ENCODE measurements around the gene PPP1R12B.
"Not testable (repeated sequence)": the region's sequence is repeated elsewhere in the genome, so short reads cannot be mapped to it uniquely, and the experiment has no call there.

Gene PPP1R12B

GRCh38 chr1:202540858-202541257 is 192.4 kb downstream of the PPP1R12B start:
- not testable (repeated sequence) for H3K36me3 ChIP-seq (ENCODE audit: insufficient read depth, low read length); H3K9me3 ChIP-seq (ENCODE audit: insufficient read depth, low read depth, low read length); H3K27ac ChIP-seq (ENCODE audit: low read depth, low read length); H3K4me3 ChIP-seq (ENCODE audit: low read length); H3K9ac ChIP-seq (ENCODE audit: low read depth, low read length); H3K27me3 ChIP-seq (ENCODE audit: insufficient read depth, low read length)
- H3K4me1 ChIP-seq (ENCODE audit: insufficient read depth, low read length), result peaks cover 14% of the 10 kb centered on the region
- 91% methylated on average over 2 of the region's 2 CpGs for WGBS

GRCh38 chr1:202542415-202542814 is 193.9 kb downstream of the PPP1R12B start:
- H3K4me3 ChIP-seq (ENCODE audit: low read length); H3K27me3 ChIP-seq (ENCODE audit: insufficient read depth, low read length); H3K27ac ChIP-seq (ENCODE audit: low read depth, low read length); H3K36me3 ChIP-seq (ENCODE audit: insufficient read depth, low read length); H3K9ac ChIP-seq (ENCODE audit: low read depth, low read length); H3K9me3 ChIP-seq (ENCODE audit: insufficient read depth, low read depth, low read length): not testable (repeated sequence)
- H3K4me1 ChIP-seq (ENCODE audit: insufficient read depth, low read length), result peaks cover 14% of the 10 kb centered on the region

- H3K9ac ChIP-seq (ENCODE audit: low read depth, low read length); H3K27me3 ChIP-seq (ENCODE audit: insufficient read depth, low read length); H3K4me3 ChIP-seq (ENCODE audit: low read length); H3K9me3 ChIP-seq (ENCODE audit: insufficient read depth, low read depth, low read length); H3K36me3 ChIP-seq (ENCODE audit: insufficient read depth, low read length); H3K27ac ChIP-seq (ENCODE audit: low read depth, low read length): not testable (repeated sequence)
- 95% methylated on average over 11 of the region's 11 CpGs for WGBS
- H3K4me1 ChIP-seq (ENCODE audit: insufficient read depth, low read length), result peaks cover 13% of the 10 kb centered on the region
These were observed 195.0 kb downstream of the PPP1R12B start for GRCh38 chr1:202543537-202543936.

- H3K27ac ChIP-seq (ENCODE audit: low read depth, low read length); H3K9me3 ChIP-seq (ENCODE audit: insufficient read depth, low read depth, low read length); H3K4me1 ChIP-seq (ENCODE audit: insufficient read depth, low read length); H3K4me3 ChIP-seq (ENCODE audit: low read length); H3K27me3 ChIP-seq (ENCODE audit: insufficient read depth, low read length); H3K36me3 ChIP-seq (ENCODE audit: insufficient read depth, low read length); H3K9ac ChIP-seq (ENCODE audit: low read depth, low read length): not testable (repeated sequence)
- WGBS, result 95% methylated on average over 5 of the region's 6 CpGs
These were observed 196.4 kb downstream of the PPP1R12B start for GRCh38 chr1:202544766-202545449.

GRCh38 chr1:202545647-202546303 is 197.3 kb downstream of the PPP1R12B start:
- H3K4me3 ChIP-seq (ENCODE audit: low read length); H3K9me3 ChIP-seq (ENCODE audit: insufficient read depth, low read depth, low read length); H3K9ac ChIP-seq (ENCODE audit: low read depth, low read length); H3K27ac ChIP-seq (ENCODE audit: low read depth, low read length); H3K27me3 ChIP-seq (ENCODE audit: insufficient read depth, low read length); H3K36me3 ChIP-seq (ENCODE audit: insufficient read depth, low read length); H3K4me1 ChIP-seq (ENCODE audit: insufficient read depth, low read length): not testable (repeated sequence)
- WGBS, result 93% methylated on average over 3 of the region's 3 CpGs

GRCh38 chr1:202546377-202546776 is 197.9 kb downstream of the PPP1R12B start:
- H3K27me3 ChIP-seq (ENCODE audit: insufficient read depth, low read length); H3K4me1 ChIP-seq (ENCODE audit: insufficient read depth, low read length); H3K36me3 ChIP-seq (ENCODE audit: insufficient read depth, low read length); H3K4me3 ChIP-seq (ENCODE audit: low read length); H3K9ac ChIP-seq (ENCODE audit: low read depth, low read length); H3K27ac ChIP-seq (ENCODE audit: low read depth, low read length); H3K9me3 ChIP-seq (ENCODE audit: insufficient read depth, low read depth, low read length): not testable (repeated sequence)
- WGBS, result 90% methylated on average over 3 of the region's 3 CpGs

GRCh38 chr1:202546796-202547195 is 198.3 kb downstream of the PPP1R12B start:
- not testable (repeated sequence) for H3K9me3 ChIP-seq (ENCODE audit: insufficient read depth, low read depth, low read length); H3K4me3 ChIP-seq (ENCODE audit: low read length); H3K36me3 ChIP-seq (ENCODE audit: insufficient read depth, low read length); H3K4me1 ChIP-seq (ENCODE audit: insufficient read depth, low read length); H3K9ac ChIP-seq (ENCODE audit: low read depth, low read length); H3K27me3 ChIP-seq (ENCODE audit: insufficient read depth, low read length); H3K27ac ChIP-seq (ENCODE audit: low read depth, low read length)
- 89% methylated on average over 2 of the region's 3 CpGs for WGBS

GRCh38 chr1:202547215-202547614 is 198.7 kb downstream of the PPP1R12B start:
- Histone ChIP-seq H3K36me3 (ENCODE audit: insufficient read depth, low read length) (no peaks in the 10 kb centered on the region), H3K9ac (ENCODE audit: low read depth, low read length) (no peak overlapping the region), H3K4me3 (ENCODE audit: low read length) (no peak overlapping the region), H3K4me1 (ENCODE audit: insufficient read depth, low read length) (no peaks in the 10 kb centered on the region), H3K9me3 (ENCODE audit: insufficient read depth, low read depth, low read length) (no peaks in the 10 kb centered on the region), H3K27me3 (ENCODE audit: insufficient read depth, low read length) (no peaks in the 10 kb centered on the region), H3K27ac (ENCODE audit: low read depth, low read length) (no peak overlapping the region)

- H3K4me1 ChIP-seq (ENCODE audit: insufficient read depth, low read length); H3K36me3 ChIP-seq (ENCODE audit: insufficient read depth, low read length); H3K9me3 ChIP-seq (ENCODE audit: insufficient read depth, low read depth, low read length); H3K9ac ChIP-seq (ENCODE audit: low read depth, low read length); H3K27ac ChIP-seq (ENCODE audit: low read depth, low read length); H3K27me3 ChIP-seq (ENCODE audit: insufficient read depth, low read length); H3K4me3 ChIP-seq (ENCODE audit: low read length): not testable (repeated sequence)
- WGBS, result 83% methylated on average over 1 of the region's 1 CpG
These were observed 201.6 kb downstream of the PPP1R12B start for GRCh38 chr1:202550088-202550487.

GRCh38 chr1:202551683-202552082 is 203.2 kb downstream of the PPP1R12B start:
- 89% methylated on average over 3 of the region's 3 CpGs for WGBS
- Histone ChIP-seq H3K36me3 (ENCODE audit: insufficient read depth, low read length) (no peaks in the 10 kb centered on the region), H3K4me1 (ENCODE audit: insufficient read depth, low read length) (no peaks in the 10 kb centered on the region), H3K27ac (ENCODE audit: low read depth, low read length) (no peak overlapping the region), H3K4me3 (ENCODE audit: low read length) (no peak overlapping the region), H3K9me3 (ENCODE audit: insufficient read depth, low read depth, low read length) (no peaks in the 10 kb centered on the region), H3K27me3 (ENCODE audit: insufficient read depth, low read length) (no peaks in the 10 kb centered on the region), H3K9ac (ENCODE audit: low read depth, low read length) (no peak overlapping the region)

- H3K27ac ChIP-seq (ENCODE audit: low read depth, low read length); H3K4me3 ChIP-seq (ENCODE audit: low read length); H3K4me1 ChIP-seq (ENCODE audit: insufficient read depth, low read length); H3K9me3 ChIP-seq (ENCODE audit: insufficient read depth, low read depth, low read length); H3K9ac ChIP-seq (ENCODE audit: low read depth, low read length); H3K36me3 ChIP-seq (ENCODE audit: insufficient read depth, low read length); H3K27me3 ChIP-seq (ENCODE audit: insufficient read depth, low read length): not testable (repeated sequence)
These were observed 204.1 kb downstream of the PPP1R12B start for GRCh38 chr1:202552615-202553014.

- H3K36me3 ChIP-seq (ENCODE audit: insufficient read depth, low read length); H3K27ac ChIP-seq (ENCODE audit: low read depth, low read length); H3K9ac ChIP-seq (ENCODE audit: low read depth, low read length); H3K27me3 ChIP-seq (ENCODE audit: insufficient read depth, low read length); H3K4me3 ChIP-seq (ENCODE audit: low read length); H3K4me1 ChIP-seq (ENCODE audit: insufficient read depth, low read length); H3K9me3 ChIP-seq (ENCODE audit: insufficient read depth, low read depth, low read length): not testable (repeated sequence)
- WGBS, result 100% methylated on average over 1 of the region's 1 CpG
These were observed 204.6 kb downstream of the PPP1R12B start for GRCh38 chr1:202553078-202553477.

Data from HUES64 (cell line).